ENCODE results near the gene ABCC8.
A peak's percentile ranks its signal among the peaks of the same experiment; 100 is the strongest.

The ABCC8 gene

GRCh38 chr11:17408026-17408425 is 68.6 kb downstream of the ABCC8 start:
- H3K4me3 ChIP-seq (ENCODE audit: low read depth, low read length), result no peak overlapping the region
- DNase-seq (ENCODE audit: low read depth), result no peak
- in situ Hi-C loops (cut with HindIII; ENCODE audit: low sequenced_read_pairs), result no loop called here
- no peak for TF ChIP-seq CTCF (IDR thresholded peaks at IDR 0.05; ENCODE audit: low read depth, low read length, missing control alignments)

GRCh38 chr11:17407575-17407974 is 69.1 kb downstream of the ABCC8 start:
- no peak for TF ChIP-seq CTCF (IDR thresholded peaks at IDR 0.05; ENCODE audit: low read depth, low read length, missing control alignments)
- no peak for DNase-seq (ENCODE audit: low read depth)
- no peak overlapping the region for H3K4me3 ChIP-seq (ENCODE audit: low read depth, low read length)
- in situ Hi-C loops (cut with HindIII; ENCODE audit: low sequenced_read_pairs), result no loop called here

- no peak overlapping the region for H3K4me3 ChIP-seq (ENCODE audit: low read depth, low read length)
- TF ChIP-seq CTCF (IDR thresholded peaks at IDR 0.05; ENCODE audit: low read depth, low read length, missing control alignments), result no peak
- no peak for DNase-seq (ENCODE audit: low read depth)
- in situ Hi-C loops (cut with HindIII; ENCODE audit: low sequenced_read_pairs), result no loop called here
Measured at GRCh38 chr11:17406818-17407149, 69.9 kb downstream of the ABCC8 start.

- no peak overlapping the region for H3K4me3 ChIP-seq (ENCODE audit: low read depth, low read length)
- in situ Hi-C loops (cut with HindIII; ENCODE audit: low sequenced_read_pairs), result no loop called here
- DNase-seq (ENCODE audit: low read depth), result no peak
- TF ChIP-seq CTCF (IDR thresholded peaks at IDR 0.05; ENCODE audit: low read depth, low read length, missing control alignments), result no peak
Measured at GRCh38 chr11:17406082-17406817, 70.4 kb downstream of the ABCC8 start.

GRCh38 chr11:17405232-17406005 is 71.2 kb downstream of the ABCC8 start:
- peak; percentile 23 for TF ChIP-seq CTCF (IDR thresholded peaks at IDR 0.05; ENCODE audit: low read depth, low read length, missing control alignments)
- in situ Hi-C loops (cut with HindIII; ENCODE audit: low sequenced_read_pairs), result no loop called here
- H3K4me3 ChIP-seq (ENCODE audit: low read depth, low read length), result no peak overlapping the region
- no peak for DNase-seq (ENCODE audit: low read depth)

GRCh38 chr11:17403980-17404759 is 72.5 kb downstream of the ABCC8 start:
- H3K4me3 ChIP-seq (ENCODE audit: low read depth, low read length), result no peak overlapping the region
- no peak for TF ChIP-seq CTCF (IDR thresholded peaks at IDR 0.05; ENCODE audit: low read depth, low read length, missing control alignments)
- in situ Hi-C loops (cut with HindIII; ENCODE audit: low sequenced_read_pairs), result no loop called here
- DNase-seq (ENCODE audit: low read depth), result no peak

Data from astrocyte of the cerebellum (primary cell).